Sigmoid colon (tissue), 7 donors: ENCODE results near the gene CTSD. TPM values are rescaled to one million over a fixed set of nuclear protein-coding genes. Genes with fewer than 3 reads are reported as not detected.
A peak's percentile ranks its signal among the peaks of the same experiment; 100 is the strongest.

ENCODE experiments used
- DNase-seq: peaks from one replicate; pipeline ENCODE4 v3.0.0-alpha.2; 2019
- H3K27ac ChIP-seq, 4 donors: fragments of 200-600 bp; sonication (generic); one replicate each; pipeline ENCODE4 v1.5.1; 2016 to 2019; ENCODE audit warnings: mild to moderate bottlenecking in 1 of 4
- H3K27me3 ChIP-seq, 3 donors: fragments of 200-600 bp; sonication (generic); one replicate each; pipeline ENCODE4 v1.5.1; 2019; ENCODE audit warnings: mild to moderate bottlenecking in 1 of 3
- H3K36me3 ChIP-seq, 4 donors: fragments of 200-600 bp; sonication (generic); one replicate each; pipeline ENCODE4 v1.5.1; 2016 to 2019
- H3K4me1 ChIP-seq, 4 donors: fragments of 200-600 bp; sonication (generic); one replicate each; pipeline ENCODE4 v1.5.1; 2017 to 2019
- H3K4me3 ChIP-seq, 4 donors: fragments of 200-600 bp; sonication (generic); one replicate each; pipeline ENCODE4 v1.5.1; 2017 to 2019; ENCODE audit warnings: mild to moderate bottlenecking in 2 of 4, moderate library complexity in 1 of 4
- H3K9me3 ChIP-seq, 4 donors: fragments of 200-600 bp in 3 of 4; sonication (generic) in 3 of 4; one replicate each; pipeline versions ENCODE4 v1.5.1 to v1.6.1; 2013 to 2019
- CTCF ChIP-seq, 4 experiments: fragments of 450-650 bp in 3 of 4; fragments of 200-600 bp in 1 of 4; IDR thresholded peaks; one replicate each; pipeline ENCODE4 v1.5.1; 2016 to 2019; ENCODE audit warnings: antibody characterized with exemption in 4 of 4, mild to moderate bottlenecking in 3 of 4, moderate library complexity in 2 of 4
- EP300 ChIP-seq, 4 donors: sonication (generic); formaldehyde crosslinking; IDR thresholded peaks; one replicate each; pipeline ENCODE4 v1.6.1; 2017; ENCODE audit warnings: antibody characterized with exemption in 4 of 4
- POLR2A ChIP-seq, 2 donors: fragments of 450-650 bp; IDR thresholded peaks; one replicate each; pipeline ENCODE4 v1.6.1; 2016; ENCODE audit warnings: antibody characterized with exemption in 2 of 2, mild to moderate bottlenecking in 2 of 2, moderate library complexity in 2 of 2
- POLR2AphosphoS5 ChIP-seq, 4 donors: sonication (generic); formaldehyde crosslinking; IDR thresholded peaks; one replicate each; pipeline ENCODE4 v1.6.1; 2017; ENCODE audit warnings: antibody characterized with exemption in 4 of 4
- WGBS, 2 donors: extraction: QIAGEN DNeasy Blood & Tissue Kit; methylation state at CpG; one replicate each; pipeline ENCODE4 v1.1.7; 2013; 5-methylcytosine and 5-hydroxymethylcytosine counted together
- intact Hi-C: fragments of 100-400 bp; cut with DNase I; formaldehyde crosslinking; loops from one replicate; pipeline ENCODE4 v1.15.1; 2023
- polyA plus RNA-seq, 3 donors: library from polyadenylated mRNA; stranded (reverse); fragments of 200-250 nt; gene quantifications; one replicate each; pipeline ENCODE4 v1.2.3, GENCODE V29; 2013
- total RNA-seq, 4 donors: library from RNA; depleted of rRNA; stranded (reverse); fragments of >200 nt; gene quantifications; one replicate each; pipeline ENCODE4 v1.1.0, GENCODE V29; 2016
- donor health status: healthy with polysubstance abuse.
- donor health status: Bipolar disorder and iron deficiency.
- donor health status: healthy.

Gene CTSD
- total and polyA plus RNA-seq, 7 donors: 173 to 1,586 (median 222) TPM

GRCh38 chr11:1746956-1747752 is 16.6 kb downstream of the CTSD start:
- peaks cover 20 to 33% (median 23%) of the 10 kb centered on the region in 3 donors for H3K27me3 ChIP-seq
- H3K36me3 ChIP-seq: no peaks in the 10 kb centered on the region
- no peak overlapping the region for H3K4me3 ChIP-seq
- TF ChIP-seq POLR2A (IDR thresholded peaks at IDR 0.05): no peak
- TF ChIP-seq CTCF (IDR thresholded peaks at IDR 0.05): no peak
- no peak overlapping the region for H3K27ac ChIP-seq
- H3K4me1 ChIP-seq: peaks cover 0 to 25% (median 15%) of the 10 kb centered on the region in 4 donors
- 93 to 94% methylated on average over 21 of the region's 21 CpGs for WGBS, 2 donors
- intact Hi-C loops: no loop called here
- DNase-seq: peak; percentile 66
- H3K9me3 ChIP-seq: no peaks in the 10 kb centered on the region

GRCh38 chr11:1746511-1746931 is 17.2 kb downstream of the CTSD start:
- Histone ChIP-seq H3K27me3 (peaks cover 20 to 33% (median 23%) of the 10 kb centered on the region in 3 donors), H3K4me1 (peaks cover 0 to 25% (median 15%) of the 10 kb centered on the region in 4 donors), H3K36me3 (no peaks in the 10 kb centered on the region), H3K27ac (no peak overlapping the region), H3K9me3 (no peaks in the 10 kb centered on the region), H3K4me3 (no peak overlapping the region)
- no peak for TF ChIP-seq CTCF (IDR thresholded peaks at IDR 0.05)
- peak; percentile 73 for DNase-seq
- 85 to 91% methylated on average over 22 of the region's 22 CpGs for WGBS, 2 donors
- intact Hi-C loops: no loop called here

- no peak for TF ChIP-seq CTCF (IDR thresholded peaks at IDR 0.05)
- TF ChIP-seq POLR2AphosphoS5 (IDR thresholded peaks at IDR 0.05): no peak
- no peak for TF ChIP-seq EP300 (IDR thresholded peaks at IDR 0.05)
- TF ChIP-seq POLR2A (IDR thresholded peaks at IDR 0.05): no peak
- Histone ChIP-seq H3K27me3 (peaks cover 20 to 31% (median 23%) of the 10 kb centered on the region in 3 donors), H3K4me3 (no peak overlapping the region), H3K9me3 (no peaks in the 10 kb centered on the region), H3K4me1 (peaks cover 0 to 25% (median 15%) of the 10 kb centered on the region in 4 donors), H3K36me3 (no peaks in the 10 kb centered on the region), H3K27ac (no peak overlapping the region)
- no peak for DNase-seq
- intact Hi-C loops: no loop called here
- WGBS, 2 donors: 92 to 94% methylated on average over 14 of the region's 14 CpGs
Observed at GRCh38 chr11:1745701-1746320, 17.9 kb downstream of the CTSD start.

GRCh38 chr11:1744891-1745700 is 18.6 kb downstream of the CTSD start:
- TF ChIP-seq EP300 (IDR thresholded peaks at IDR 0.05): no peak
- no peak for TF ChIP-seq POLR2AphosphoS5 (IDR thresholded peaks at IDR 0.05)
- TF ChIP-seq POLR2A (IDR thresholded peaks at IDR 0.05): no peak
- TF ChIP-seq CTCF (IDR thresholded peaks at IDR 0.05): no peak
- 73 to 85% methylated on average over 18 of the region's 18 CpGs for WGBS, 2 donors

More at GRCh38 chr11:1744891-1745700, 18.6 kb downstream of the CTSD start:
- H3K4me1 ChIP-seq: peaks cover 0 to 19% (median 15%) of the 10 kb centered on the region in 4 donors
- H3K4me3 ChIP-seq: no peak overlapping the region
- peak; percentile 39 for DNase-seq
- no peak overlapping the region for H3K27ac ChIP-seq
- intact Hi-C loops: no loop called here
- no peaks in the 10 kb centered on the region for H3K9me3 ChIP-seq
- H3K36me3 ChIP-seq: no peaks in the 10 kb centered on the region
- peaks cover 20 to 30% (median 22%) of the 10 kb centered on the region in 3 donors for H3K27me3 ChIP-seq
